GM21367 (cell line): Measurements from ENCODE around the gene TCERG1L.
"Not testable (repeated sequence)": the region's sequence is repeated elsewhere in the genome, so short reads cannot be mapped to it uniquely, and the experiment has no call there.

Experiments
- ATAC-seq: cut with Tn5 transposase; IDR thresholded peaks from one replicate; pipeline ENCODE4 v1.9.1; 2021; ENCODE audit not compliant: unreplicated experiment

TCERG1L gene

DNA sequence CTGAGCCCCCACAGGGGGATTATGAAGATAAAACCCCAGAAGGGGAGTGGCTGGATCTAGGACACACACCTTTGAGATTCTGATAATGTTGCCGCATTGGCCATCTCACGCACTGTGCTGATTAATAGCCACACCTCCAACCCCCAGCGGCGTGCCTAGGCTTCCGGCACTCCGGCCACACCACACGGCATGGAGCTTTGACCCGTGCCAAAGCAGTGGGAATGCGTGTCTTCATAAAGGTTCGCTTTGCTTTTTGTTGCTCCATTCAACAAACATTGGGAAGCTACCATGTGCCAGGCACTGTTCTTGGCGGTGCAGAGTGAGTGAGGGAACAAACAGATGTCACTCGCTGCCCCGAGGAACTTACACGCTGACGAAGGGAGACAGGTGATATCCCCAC, 117.6 kb downstream of the TCERG1L start:
- no peak for ATAC-seq

DNA sequence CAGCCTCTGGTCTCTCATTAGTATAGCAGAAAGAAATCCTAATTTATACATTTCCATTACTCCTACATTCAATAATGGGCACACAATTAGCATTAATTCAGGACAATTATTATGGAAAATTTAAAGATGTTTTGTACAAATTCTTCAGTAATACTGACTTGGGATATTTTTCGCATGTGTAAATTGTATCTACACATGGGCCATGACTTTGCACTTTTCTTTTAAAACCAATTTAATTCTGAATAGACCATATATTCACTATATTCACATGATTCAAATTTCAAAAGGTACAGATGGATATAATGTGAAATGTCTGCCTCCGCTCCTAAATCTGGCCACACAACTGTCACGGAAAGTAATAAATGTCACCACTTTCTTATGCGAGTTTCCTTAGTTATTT, 123.0 kb downstream of the TCERG1L start:
- no peak for ATAC-seq

DNA sequence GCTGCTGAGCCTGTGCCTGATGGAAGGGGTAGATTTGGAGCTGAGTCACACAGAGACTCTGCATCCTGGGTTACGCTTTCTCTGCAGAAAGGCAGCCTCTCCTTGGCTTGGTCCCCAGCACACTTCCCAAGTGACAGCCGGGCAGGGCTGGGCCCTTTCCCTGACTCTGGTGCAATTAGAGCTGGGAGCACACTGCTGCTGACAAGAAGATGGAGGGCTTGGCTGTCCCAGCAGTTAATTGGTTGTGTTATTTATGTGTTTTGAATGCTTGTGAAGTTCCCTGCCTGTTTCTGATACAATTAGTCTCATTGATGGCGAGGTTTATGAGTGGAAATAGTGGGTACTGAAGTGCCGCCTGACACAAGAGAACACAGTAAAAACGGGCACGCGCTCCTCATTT, 123.6 kb downstream of the TCERG1L start:
- no peak for ATAC-seq

DNA sequence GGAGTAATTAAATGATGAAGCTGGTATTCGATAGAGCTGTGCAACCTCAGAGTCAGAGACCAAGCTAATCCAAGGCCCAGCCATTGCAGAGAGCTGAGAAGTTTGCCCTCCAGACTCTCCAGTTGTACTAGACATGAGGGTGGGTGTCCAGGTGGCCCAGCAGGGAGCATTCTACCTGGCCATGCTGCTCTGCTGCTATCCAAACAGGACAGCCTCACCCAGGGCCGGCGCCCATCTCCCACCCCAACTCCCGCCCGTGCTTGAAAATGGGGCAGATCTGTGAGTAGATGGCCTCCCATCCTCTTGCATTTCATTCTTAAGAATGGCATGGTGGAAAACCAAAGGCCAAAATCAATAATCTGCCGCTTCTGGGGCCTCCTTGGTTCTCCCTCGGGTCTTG, 124.2 kb downstream of the TCERG1L start:
- no peak for ATAC-seq

DNA sequence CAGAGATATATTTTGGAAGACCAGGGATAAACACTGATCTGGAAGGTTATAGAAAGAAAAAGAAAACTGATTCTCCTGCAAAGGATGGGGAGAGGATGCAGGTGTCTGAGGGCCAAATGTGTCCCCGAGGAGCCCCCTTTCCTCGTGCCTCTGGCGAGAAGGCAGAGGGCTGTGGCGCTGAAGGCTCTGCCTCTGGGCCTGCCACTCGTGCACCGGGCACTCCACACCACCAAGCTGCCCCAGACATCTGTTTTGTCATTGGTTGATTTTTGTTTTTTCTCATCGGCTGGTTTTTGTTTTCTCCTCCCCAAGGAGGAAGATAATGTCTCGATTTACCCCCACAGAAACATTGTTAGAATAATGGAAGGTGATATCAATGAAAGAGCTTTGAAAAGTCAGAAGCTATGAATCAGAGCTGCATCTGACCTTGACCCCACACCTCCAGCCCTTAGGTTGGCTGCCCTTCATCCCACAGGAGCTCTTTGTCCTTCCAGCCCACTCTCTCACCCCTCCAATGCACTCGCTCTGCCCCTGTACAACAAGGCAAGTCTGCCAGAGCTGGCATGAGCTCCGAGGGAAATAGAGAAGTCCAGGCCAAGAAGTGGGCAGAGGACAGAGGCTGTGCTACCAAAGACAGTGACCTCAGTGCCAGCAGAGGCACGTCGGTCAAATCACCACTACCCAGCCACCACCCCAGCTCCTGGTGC, 124.8 kb downstream of the TCERG1L start:
- no peak for ATAC-seq

DNA sequence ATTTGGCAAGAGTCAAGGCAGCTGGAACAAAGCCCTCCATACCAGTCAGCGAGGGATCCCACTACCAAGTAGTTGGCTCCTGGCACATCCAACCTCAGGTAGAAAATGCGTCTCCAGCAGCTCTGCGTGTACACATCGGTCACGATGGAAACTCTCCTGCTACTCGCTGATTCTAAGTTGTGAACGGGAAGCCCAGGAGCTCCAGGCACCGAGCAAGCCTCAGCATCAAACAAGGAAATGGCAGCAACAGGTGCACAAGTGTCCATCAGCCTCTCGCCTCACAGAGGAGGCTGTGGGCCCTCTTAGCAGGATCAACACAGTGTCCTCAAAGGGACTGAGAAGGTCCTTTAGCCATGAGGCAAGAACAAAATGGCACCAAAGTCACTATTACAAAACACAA, 127.0 kb downstream of the TCERG1L start:
- no peak for ATAC-seq

DNA sequence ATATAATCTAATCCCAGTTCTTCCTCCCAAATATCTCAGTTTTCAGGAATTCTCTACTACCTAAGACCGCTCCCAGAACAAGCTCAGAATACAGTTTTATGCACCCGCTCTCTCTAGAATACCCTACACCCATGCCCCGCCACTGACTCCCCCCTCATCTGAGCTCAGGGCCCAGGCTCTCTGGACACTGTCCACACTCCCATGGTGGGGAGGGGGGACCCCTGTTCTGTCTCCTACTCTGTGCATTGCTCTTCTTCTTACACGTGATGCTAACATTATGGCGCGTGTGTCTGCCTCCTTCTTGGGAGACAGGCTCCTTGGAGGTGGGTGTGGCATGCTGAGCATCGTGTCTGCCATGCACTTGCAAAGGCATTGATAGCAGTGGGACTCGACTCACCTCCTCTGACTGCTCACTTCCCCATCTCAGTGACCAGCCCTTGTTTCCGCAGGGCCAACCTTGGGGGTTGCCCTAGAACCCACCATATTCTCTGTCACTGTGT, 127.9 kb downstream of the TCERG1L start:
- ATAC-seq, result no peak

DNA sequence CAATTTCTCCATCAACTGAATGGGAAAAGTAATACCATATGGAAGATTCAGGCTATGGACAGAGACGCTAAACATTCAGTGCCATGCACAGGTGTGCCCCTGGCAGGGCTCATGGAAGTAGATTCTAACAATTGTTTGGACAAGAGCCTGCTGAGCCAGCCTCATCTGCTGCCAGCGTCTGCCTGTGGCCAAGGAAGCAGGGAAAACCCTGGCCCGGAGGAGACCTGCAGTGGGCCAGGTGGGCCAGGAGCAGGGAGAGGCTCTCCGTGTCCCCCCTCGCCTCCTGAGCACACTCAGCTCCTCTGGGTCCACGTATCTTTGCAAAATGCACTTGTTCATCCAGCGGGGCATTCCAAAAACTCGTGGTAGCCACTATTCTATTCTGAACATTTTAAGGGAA, 130.1 kb downstream of the TCERG1L start:
- no peak for ATAC-seq

DNA sequence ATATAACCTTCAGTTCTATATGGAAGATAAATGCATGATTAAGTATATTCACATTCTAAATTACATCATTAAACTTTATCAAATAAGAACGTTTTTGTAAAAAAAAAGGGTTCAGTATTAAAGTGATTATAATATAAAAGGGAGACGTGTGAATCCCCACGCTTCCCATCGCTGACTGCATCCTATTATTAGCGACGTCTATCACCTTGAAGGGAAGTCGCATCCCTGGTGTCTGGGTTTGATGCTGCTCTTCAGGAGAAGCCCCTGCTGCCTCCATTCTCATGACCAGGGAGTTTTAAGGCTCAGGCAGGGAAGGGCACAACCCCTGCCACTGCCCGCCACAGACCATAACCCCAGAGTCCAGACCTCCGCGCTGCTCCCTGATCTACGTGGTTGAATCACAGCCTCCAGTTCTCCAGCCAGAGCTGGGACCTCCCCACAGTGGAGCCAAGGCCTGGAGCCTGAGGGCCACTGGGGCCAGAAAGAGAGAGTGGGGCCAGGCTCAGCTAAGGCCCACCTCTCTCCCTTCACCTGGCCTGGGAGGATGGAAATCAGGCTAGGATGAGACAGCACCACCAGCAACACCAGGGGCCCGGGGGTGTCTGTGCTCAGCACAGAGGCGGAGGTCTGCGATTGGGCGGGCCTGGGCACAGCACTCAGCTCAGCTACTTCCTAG, 130.6 kb downstream of the TCERG1L start:
- ATAC-seq, result no peak

DNA sequence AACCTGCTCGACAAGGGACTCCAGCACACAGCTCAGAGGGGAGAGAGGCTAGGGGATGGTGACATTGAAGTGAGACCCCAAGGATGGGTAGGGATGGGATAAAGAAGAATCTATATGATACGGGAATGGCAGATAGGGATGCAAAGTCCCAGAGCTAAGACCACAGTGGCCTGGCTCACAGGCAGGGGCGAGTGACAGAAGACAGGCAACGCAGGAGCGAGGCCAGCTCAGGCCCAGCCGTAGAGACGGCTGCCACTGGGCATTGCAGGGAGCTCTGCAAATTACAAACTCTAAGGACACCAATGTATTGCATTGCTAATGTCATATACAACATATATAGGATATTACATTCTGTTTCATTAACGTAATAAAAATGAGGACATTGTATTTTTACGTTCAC, 131.4 kb downstream of the TCERG1L start:
- no peak for ATAC-seq

DNA sequence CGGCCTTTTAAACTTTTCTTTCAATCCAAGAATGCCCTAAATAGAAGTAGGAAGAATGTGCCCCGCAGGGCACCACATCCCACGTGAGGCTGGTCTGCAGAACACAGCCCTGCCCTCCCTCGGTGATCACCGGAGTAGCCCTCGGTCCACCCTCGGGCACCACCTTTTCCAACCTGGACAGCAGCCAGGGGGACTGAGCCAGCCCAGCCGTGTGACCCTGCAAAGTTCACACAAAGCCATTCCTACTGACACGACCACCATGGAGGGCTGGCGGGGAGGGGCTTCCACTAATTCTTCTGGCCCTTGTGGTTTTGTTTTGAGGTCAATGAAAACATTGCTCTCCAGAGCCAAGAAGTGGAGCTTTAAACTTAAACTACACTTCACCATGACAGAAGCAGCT, 132.2 kb downstream of the TCERG1L start:
- no peak for ATAC-seq

DNA sequence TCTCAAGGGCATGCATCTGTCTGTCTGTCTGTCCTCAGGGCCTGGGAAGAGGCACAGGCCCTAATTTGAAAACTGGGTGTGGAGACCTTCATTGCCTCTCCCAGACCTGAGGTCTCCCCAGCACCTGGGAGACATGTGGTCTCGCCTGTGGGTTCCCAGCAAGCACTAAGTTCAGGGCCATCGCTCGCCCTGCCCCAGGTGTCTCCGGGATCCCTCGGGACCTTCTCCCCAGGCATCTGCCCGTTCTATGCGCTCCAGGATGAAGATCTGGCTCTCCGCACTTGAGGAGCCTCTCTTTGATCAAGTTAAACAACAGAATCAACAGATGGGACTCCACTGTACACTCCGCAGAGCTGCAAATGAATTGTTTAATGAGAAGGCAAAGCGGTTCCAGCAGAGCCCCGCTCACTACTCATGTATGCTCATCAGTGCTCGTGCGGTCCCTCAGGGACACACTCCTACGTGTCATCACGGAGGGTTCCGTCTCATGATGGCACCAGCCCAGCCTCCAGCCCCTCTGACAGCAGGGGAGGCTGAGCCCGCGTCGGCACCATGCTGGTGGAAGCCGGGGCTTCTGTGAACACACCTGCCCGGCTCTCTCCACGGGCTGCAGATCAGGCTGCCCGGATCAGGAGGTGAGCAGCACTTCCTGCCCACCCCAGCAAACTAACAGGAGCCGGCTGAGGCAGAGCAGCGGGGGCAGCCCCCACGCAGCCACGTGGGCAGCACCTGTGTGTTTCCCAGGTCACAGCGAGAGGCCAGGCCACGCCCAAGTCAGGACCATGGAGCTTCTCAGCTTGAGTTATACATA, 132.8 kb downstream of the TCERG1L start:
- no peak for ATAC-seq

DNA sequence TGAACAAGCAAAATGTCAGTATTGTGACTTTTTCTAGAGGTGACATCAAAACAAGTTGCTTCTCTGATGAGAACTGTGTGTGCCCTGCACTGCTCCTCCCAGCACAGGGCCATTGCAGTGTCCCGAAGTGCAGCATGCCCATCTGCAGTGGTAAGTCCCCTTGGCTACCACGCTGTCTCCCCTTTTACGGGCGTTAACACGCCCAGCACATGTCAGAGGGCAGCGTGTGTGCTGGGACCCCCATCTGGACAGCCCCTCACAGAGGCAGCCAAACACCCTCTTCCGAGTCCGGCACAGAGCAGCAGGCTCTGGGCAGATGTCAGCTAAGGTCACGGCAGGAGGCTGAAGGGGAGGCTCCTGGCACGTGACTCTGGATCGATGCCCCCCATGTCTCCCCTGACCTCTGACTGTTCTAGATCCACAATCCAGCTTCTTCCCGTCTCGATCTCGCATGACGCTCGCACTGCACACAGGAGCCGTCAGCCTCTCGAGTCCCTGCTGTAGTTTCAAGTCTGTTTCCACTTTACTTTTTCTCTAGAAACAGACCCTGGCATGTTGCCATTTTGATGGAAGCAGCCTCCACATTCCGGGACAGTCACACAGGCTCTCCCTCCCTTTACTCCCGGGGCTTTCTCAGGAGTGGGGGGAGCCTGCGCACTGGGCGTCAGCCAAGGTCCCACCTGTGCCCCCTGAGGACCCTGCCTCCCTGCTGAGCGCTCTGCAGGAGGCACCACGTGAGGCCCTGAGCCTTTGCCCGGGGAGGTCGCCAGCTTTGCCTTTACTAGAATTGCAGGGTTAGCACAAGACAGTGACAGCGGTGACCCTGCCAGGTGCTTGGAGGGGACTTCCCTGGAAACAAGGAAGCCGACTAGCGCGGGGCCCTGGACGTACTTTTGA, 133.8 kb downstream of the TCERG1L start:
- no peak for ATAC-seq

DNA sequence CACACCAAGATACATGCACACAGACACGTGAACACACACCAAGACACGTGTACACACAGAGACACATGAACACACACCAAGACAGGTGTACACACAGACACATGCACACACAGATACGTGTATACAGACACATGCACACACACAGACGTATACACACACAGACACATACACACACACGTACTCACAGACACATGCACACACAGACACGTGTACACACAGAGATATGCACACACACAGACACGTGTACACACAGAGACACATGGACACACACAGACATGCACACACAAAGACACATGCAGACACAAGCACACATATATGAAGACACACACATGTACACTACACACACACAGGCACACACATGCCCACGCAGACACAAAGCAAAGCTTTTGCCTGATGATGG, 134.6 kb downstream of the TCERG1L start:
- no peak for ATAC-seq

DNA sequence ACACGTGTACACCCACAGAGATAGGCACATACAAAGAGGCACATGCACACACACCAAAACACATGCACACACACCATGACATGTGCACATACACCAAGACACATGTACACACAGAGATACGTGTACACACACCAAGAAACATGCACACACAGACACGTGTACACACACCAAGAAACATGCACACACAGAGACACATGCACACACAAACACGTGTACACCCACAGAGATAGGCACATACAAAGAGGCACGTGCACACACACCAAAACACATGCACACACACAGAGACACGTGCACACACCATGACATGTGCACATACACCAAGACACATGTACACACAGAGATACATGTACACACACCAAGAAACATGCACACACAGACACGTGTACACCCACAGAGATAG, 135.2 kb downstream of the TCERG1L start:
- not testable (repeated sequence) for ATAC-seq

DNA sequence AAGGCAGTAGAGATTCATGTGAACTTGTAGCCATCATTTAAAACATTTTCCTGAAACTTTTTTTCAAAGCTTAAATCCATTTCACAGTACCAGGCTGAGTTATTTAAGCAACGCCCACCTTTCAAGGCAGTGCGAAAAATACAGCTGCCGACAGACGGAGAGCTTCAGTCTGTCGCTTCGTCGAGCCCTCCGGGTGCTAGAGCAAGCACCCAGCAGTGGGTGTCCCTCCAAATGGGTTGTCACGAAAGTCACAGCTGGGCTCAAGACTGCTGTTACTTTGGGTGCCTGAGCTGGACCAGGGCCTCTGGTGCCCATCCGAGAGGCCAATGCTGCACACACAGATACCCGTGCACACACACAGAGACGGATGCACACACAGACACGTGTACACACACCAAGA, 135.6 kb downstream of the TCERG1L start:
- ATAC-seq, result no peak

DNA sequence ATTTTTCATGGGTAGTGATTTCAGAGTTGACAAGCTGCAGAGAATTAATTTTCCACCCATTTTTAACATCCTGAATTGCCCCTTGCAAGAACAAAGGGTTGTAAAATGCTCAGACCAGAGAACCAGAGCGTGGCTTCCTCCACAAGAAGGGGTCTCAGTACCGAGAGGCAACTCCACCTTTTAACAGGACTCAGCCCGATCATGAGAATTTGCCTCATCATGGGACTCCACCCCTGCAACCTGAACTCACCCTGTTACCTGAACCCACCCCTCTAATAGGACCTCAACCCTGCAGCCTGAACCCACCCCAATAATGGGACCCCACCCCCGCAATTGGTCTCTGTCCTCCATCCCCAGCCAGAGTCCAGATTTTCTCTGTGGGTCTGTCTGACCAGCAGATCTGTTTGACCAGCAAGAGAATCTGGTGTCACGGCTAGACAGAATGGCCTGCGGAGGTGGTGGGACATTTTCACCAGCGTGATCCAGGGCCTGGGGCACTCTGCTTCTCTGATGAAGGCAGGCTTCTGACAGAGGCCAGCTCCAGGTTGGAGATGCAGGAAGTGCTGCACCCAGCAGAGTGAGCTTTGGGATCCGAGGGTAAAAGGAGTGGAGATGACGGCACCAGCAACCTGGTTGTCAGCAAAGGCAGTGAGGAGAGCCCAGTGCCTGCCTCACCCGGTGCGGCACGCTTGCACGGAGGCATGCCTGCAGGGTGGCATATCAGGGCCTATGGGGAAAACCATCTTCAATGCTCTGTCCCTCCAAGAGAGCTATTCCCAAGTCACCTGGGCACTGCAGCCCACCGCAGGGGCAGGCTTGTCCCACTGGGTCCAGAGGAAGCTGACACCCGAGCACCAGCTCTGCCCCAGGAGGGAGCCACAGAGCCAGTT, 136.6 kb downstream of the TCERG1L start:
- no peak for ATAC-seq

DNA sequence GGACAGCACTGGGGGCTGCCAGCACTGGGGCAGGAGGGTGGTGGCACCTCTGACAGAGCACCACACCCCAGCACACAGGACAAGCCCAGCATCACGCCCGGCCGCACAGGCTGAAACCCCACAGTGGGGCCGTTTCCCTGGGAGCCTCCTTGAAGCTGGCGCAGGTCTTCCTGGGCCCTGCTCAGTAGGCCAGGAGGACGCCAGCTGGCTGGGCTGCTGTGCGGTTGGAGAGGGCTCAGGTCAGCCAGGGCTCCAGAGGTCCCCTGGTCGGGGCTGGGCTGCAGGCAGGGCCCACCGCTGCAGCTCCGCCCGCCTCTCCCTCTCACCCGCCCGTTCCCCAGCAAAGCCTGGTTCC, 137.3 kb downstream of the TCERG1L start:
- ATAC-seq, result no peak

DNA sequence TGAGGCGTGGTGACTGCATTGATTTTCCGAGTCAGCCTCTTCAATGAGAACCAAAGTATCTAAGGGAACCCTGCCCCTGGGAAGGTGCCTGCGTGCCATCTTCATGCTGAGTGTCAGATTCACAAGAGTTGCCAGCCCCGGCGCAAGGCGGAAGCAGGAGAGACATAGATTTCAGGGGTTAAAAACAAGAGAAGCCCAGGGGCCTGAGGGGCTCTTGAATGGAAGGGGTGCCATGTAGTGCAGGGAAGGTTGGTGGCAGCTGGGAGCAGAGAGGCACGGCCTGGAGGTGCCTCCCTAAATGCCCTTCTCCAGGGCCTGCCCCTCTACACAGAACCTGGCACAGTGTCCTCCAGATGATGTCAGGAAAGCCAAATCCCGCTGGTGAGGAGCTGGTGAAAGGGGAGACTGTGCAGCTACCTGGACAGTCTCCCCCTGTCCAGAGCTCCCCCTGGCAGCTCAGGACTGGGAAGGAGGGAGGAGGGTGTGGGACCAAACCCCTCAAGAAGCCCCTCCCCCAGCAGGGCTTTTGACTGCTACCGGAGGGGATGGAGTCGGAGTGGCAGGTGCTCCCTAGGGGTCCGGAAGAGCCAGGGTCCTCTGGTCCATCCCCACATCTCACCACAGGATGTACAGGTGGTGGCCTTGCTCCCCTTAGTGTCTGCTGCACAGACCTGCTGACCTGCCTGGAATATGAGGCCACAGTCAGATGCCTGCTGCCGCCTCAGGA, 137.9 kb downstream of the TCERG1L start:
- ATAC-seq, result no peak
